HG03342 (cell line): ENCODE results near the gene EMC9.

Experiments used
- ATAC-seq: cut with Tn5 transposase; IDR thresholded peaks from one replicate; pipeline ENCODE4 v1.9.1; 2021; ENCODE audit warnings: mild to moderate bottlenecking, moderate library complexity; ENCODE audit not compliant: unreplicated experiment

Gene EMC9

DNA sequence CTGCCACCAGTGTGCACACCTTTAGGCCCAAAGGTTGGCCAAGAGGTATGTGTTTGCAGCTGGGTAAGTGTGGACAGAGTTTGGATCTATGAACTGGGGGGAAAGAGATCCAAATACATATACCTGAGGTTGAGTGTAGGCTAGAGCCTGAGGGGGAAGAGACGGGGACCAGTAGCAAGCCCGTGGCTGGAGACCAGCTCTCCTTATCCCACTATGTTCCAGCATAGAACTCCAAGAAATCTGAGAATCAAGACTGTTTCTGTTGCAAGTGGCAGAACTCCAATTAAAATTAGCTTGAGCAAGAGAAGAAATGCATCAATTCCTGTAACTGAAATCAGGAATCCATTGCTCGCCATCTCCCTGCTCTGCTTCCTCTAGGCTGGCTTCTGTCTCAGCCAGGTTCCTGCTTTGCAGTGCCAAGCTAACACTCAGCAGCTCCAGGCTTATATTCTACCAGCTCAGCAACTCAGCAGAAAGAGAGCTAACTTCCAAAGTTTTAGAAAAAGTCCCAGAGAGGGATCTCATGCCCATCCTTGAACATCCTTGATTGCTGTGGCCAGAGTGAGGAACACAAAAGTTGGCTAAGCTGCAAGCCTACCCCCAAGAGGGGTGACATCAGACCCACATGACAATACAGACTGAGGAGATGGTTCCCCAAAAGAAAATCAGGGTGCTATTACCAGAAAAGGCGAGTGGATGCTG is 48.7 kb downstream of the EMC9 start:
- no peak for ATAC-seq

DNA sequence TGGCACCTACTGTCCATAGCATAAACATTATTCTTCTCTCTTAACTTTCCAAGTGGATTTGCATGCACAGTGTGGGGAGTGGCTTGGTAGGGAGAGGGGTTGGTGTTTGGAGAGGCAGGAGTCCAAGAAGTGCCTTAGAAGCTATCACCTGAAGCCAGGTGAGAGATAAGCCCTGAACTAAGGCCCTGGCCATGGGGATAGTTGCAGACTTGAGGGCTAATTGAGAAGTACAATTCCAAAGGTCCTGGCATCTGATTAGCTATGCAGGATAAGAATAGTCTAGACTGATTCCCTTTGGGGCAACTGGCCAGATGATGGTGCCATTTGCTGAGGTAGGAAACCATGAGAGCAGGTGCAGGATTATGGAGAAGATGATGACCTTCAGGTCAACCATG is 49.3 kb downstream of the EMC9 start:
- no peak for ATAC-seq

DNA sequence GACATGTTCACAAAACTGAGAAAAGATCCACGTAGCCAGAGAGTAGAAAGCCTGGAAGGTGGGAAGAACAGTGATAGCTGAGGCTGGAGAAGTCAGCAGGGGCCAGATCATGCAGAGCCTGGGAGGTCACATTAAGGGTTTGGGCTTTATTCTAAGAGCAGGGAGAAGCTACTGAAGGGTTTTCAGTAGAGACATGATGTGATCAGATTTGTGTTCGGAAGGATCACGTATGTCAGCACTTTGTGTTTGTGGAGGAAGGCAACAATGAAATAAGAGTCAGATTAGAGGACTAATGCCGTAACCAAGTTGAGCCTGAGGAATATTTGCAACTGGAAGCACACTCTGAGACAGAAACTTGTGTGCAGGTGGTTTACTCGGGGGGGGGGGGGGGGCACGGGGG is 51.5 kb downstream of the EMC9 start:
- ATAC-seq, result no peak
